Neutrophil (primary cell): ENCODE measurements around the gene REM1.
A peak's percentile ranks its signal among the peaks of the same experiment; 100 is the strongest.
"Not testable (repeated sequence)": the region's sequence is repeated elsewhere in the genome, so short reads cannot be mapped to it uniquely, and the experiment has no call there.

Experiments used
- H3K27ac ChIP-seq: fragments of 200-600 bp; sonication (generic); 2 replicates; pipeline ENCODE4 v1.5.1; 2016; ENCODE audit warnings: mild to moderate bottlenecking, moderate library complexity
- H3K27me3 ChIP-seq: fragments of 200-600 bp; sonication (generic); 2 replicates; pipeline ENCODE4 v1.6.0; 2016; ENCODE audit warnings: mild to moderate bottlenecking
- H3K36me3 ChIP-seq: fragments of 200-600 bp; sonication (generic); 2 replicates; pipeline ENCODE4 v1.5.1; 2017
- H3K4me1 ChIP-seq, 2 experiments: fragments of 200-600 bp in 1 of 2; sonication (generic) in 1 of 2; 1 replicate in 1 of 2; 2 replicates in 1 of 2; pipeline versions ENCODE4 v1.5.1 to v1.6.1; 2013 to 2016; ENCODE audit warnings: low read depth in 1 of 2, low read length in 1 of 2, mild to moderate bottlenecking in 1 of 2, moderate library complexity in 1 of 2; ENCODE audit not compliant: control insufficient read depth in 1 of 2, insufficient read depth in 1 of 2
- H3K4me3 ChIP-seq, 2 experiments: fragments of 200-600 bp in 1 of 2; sonication (generic) in 1 of 2; 1 replicate in 1 of 2; 2 replicates in 1 of 2; pipeline ENCODE4 v1.5.1; 2013 to 2016; ENCODE audit warnings: low read depth in 1 of 2, low read length in 1 of 2, mild to moderate bottlenecking in 1 of 2, moderate library complexity in 1 of 2
- H3K9me3 ChIP-seq: fragments of 200-600 bp; sonication (generic); 2 replicates; pipeline ENCODE4 v1.5.1; 2016
- TF ChIP-seq, protein P1 (sequence below): fragments of 200-600 bp; sonication (generic); IDR thresholded peaks from 2 replicates; pipeline ENCODE4 v1.5.1; 2016; ENCODE audit warnings: antibody characterized with exemption

Gene REM1

DNA sequence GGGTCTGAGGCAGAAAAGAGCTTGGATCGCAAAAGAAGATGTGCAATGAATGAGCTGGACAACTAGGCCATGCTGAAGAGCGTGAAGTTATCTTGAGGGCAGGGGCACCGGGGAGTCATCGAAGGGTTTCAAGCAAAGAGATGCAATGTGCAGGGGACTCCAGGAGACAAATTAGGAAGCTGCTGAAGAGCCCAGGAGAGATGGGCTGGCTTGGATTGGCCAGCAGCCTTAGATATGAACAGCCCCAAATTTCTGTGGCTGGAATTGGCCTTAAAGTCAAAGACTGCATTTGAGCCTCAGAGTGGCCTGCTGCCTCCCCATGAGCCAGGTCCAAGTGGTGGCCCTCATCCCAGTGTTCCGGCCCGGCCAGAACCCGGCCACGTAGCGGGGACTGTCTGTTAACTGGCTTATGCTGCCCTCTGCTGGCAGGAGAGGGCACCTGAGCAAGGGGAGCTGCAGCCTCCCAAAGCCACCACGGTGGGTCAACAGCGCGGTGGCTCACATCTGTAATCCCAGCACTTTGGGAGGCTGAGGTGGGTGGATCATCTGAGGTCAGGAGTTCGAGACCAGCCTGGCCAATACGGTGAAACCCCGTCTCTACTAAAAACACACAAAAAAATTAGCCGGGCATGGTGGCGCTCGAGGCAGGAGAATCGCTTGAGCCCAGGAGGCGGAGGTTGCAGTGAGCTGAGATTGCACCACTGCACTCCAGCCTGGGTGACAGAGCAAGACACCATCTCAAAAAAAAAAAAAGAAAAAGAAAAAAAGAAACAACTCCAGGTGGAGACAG is 28.0 kb downstream of the REM1 start:
- H3K36me3 ChIP-seq, H3K27ac ChIP-seq, H3K4me1 ChIP-seq, H3K4me3 ChIP-seq, H3K9me3 ChIP-seq: not testable (repeated sequence)
- H3K27me3 ChIP-seq = peaks cover 44% of the 10 kb centered on the region
- TF ChIP-seq, protein P1, sequence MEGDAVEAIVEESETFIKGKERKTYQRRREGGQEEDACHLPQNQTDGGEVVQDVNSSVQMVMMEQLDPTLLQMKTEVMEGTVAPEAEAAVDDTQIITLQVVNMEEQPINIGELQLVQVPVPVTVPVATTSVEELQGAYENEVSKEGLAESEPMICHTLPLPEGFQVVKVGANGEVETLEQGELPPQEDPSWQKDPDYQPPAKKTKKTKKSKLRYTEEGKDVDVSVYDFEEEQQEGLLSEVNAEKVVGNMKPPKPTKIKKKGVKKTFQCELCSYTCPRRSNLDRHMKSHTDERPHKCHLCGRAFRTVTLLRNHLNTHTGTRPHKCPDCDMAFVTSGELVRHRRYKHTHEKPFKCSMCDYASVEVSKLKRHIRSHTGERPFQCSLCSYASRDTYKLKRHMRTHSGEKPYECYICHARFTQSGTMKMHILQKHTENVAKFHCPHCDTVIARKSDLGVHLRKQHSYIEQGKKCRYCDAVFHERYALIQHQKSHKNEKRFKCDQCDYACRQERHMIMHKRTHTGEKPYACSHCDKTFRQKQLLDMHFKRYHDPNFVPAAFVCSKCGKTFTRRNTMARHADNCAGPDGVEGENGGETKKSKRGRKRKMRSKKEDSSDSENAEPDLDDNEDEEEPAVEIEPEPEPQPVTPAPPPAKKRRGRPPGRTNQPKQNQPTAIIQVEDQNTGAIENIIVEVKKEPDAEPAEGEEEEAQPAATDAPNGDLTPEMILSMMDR = peak; percentile 93

DNA sequence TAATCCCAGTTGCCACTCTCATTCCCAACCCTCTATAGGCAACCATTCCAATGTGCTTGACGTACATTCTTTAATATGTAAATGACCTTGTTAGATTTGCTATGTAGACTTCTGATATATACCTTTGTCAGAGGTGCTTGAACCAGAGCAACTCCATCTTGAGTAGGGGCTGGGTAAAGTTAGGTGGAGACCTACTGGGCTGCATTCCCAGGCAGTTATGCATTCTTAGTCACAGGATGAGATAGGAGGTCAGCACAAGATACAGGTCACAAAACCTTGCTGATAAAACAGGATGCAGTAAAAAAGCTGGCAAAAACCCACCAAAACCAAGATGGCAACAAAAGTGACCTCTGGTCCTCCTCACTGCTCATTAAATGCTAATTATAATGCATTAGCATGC is 30.8 kb downstream of the REM1 start:
- Histone ChIP-seq H3K4me3 (no peak overlapping the region), H3K9me3 (peaks cover 8% of the 10 kb centered on the region), H3K36me3 (no peaks in the 10 kb centered on the region), H3K4me1 (peaks cover 0 to 5% of the 10 kb centered on the region in 2 experiments), H3K27ac (no peak overlapping the region), H3K27me3 (peaks cover 32% of the 10 kb centered on the region)
- TF ChIP-seq, protein P1 = no peak

DNA sequence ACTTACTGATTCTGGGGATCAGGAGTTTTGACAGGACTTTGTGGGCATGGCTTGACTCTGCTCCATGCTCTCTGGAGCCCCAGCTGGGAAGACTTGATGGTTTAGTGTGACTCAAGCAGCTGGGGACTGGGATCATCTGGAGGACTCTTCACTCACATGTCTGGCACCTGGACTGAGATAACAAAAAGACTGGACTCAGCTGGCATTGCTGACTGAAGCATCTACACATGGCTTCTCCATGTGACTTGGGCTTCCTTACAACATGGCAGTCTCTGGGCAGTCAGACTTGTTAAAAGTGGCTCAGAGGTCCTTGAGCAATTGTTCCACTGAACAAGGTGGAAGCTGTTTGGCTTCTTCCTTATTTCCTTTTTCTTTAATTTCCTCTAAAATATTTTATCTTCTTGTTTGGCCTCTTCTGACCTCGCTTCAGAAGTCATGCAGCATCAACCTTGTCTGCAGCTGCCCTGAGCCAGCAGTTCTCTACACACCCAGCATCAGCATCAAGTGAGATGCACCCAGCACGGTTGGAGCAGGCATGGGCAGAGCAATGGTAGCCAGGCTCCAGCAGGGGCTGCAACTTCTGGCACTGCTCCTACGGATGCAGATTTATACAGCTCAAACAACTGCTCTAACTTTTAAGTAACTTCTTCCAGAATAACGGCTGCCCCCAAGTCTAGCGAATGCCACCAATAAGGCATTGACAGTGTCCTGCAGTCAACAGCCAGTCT is 33.6 kb downstream of the REM1 start:
- no peak overlapping the region for H3K27ac ChIP-seq
- peaks cover 8% of the 10 kb centered on the region for H3K9me3 ChIP-seq
- TF ChIP-seq, protein P1 = no peak
- peaks cover under 1 to 1% of the 10 kb centered on the region in 2 experiments for H3K4me1 ChIP-seq
- H3K27me3 ChIP-seq = peaks cover 29% of the 10 kb centered on the region
- no peak overlapping the region for H3K4me3 ChIP-seq
- no peaks in the 10 kb centered on the region for H3K36me3 ChIP-seq

DNA sequence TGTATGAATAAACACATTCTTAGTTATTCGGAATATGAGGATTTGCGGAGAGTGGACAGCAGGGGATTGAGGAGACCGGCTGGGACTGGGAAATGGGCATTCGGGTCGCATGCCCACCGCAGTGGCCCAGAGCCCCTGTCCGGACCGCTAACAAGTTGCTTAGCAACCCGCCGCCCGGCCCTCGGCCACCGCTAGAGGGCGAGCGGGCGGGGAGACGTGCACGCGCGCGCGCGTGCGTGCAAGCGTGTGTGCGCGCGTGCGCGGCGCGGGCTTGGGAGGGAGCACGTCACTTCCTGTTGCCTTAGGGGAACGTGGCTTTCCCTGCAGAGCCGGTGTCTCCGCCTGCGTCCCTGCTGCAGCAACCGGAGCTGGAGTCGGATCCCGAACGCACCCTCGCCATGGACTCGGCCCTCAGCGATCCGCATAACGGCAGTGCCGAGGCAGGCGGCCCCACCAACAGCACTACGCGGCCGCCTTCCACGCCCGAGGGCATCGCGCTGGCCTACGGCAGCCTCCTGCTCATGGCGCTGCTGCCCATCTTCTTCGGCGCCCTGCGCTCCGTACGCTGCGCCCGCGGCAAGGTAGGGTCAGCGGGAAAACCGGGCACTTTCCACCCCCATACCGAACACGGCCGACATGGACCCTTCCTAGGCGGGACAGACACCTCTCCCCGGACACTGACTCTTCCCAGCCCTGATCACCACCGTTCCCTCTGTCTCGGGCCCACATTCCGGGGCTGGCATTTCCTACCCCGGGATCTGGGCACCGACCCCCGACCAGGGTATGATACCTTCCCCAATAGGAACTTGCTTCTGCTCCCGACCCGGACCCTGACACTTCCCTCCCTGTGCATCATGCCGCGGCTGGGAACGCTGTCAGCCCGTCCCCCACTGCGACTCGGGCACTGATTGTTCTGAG is 39.3 kb downstream of the REM1 start, which contains the start of gene HM13:
Gene HM13 (plus strand): TSS at position 289 of the 918 bp plus-strand sequence. CDS start 110 bp downstream, at position 399.
- peak within 1 kb of the TSS; percentile 81 to 96 for H3K4me3 ChIP-seq

More for the DNA sequence above, 39.3 kb downstream of the REM1 start, which contains the start of gene HM13:
- no peaks in the 10 kb centered on the region for H3K27me3 ChIP-seq
- TF ChIP-seq, protein P1 = peak; percentile 97
- H3K9me3 ChIP-seq = no peaks in the 10 kb centered on the region
- H3K27ac ChIP-seq = peak within 1 kb of the TSS; percentile 94
- no peaks in the 10 kb centered on the region for H3K36me3 ChIP-seq
- H3K4me1 ChIP-seq = peaks cover 49 to 54% of the 10 kb centered on the region in 2 experiments
